ENCODE data around the gene ZSCAN16. TPM values are rescaled to one million over a fixed set of nuclear protein-coding genes. Genes with fewer than 3 reads are reported as not detected.
"Not testable (repeated sequence)": the region's sequence is repeated elsewhere in the genome, so short reads cannot be mapped to it uniquely, and the experiment has no call there.

The ZSCAN16 gene
- total RNA-seq, 6 experiments from 2014 or later: 1.5 to 2.0 (median 1.7) TPM

DNA sequence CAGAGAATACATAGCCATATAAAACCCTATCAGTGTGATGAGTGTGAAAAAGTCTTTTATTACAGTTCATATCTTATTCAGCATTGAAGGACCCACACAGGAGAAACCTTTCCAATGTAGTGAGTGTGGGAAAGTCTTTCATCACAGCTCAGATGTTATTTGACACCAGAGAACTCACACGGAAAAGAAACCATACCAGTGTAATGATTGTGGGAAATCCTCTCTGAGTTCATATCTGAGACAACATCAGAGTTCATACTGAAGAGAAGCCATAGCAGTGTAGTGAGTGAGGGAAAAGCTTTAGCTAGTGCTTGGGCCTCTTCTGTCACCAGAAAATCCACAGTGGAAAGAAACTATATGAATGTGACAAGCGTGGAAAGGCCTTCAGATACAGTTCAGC, 8.6 kb upstream of the ZSCAN16 start:
- ATAC-seq: no peak
- H3K27ac ChIP-seq: no peak overlapping the region
- H3K27me3 ChIP-seq: no peaks in the 10 kb centered on the region
- DNase-seq: no peak
- 71% methylated on average over 1 of the region's 2 CpGs for WGBS (ENCODE audit: insufficient coverage, low coverage, low lambda C conversion rate, missing lambda C conversion rate)
- H3K4me3 ChIP-seq: no peak overlapping the region
- H3K36me3 ChIP-seq: peaks cover 0 to 38% (median 4%) of the 10 kb centered on the region in 4 donors
- H3K4me1 ChIP-seq: no peaks in the 10 kb centered on the region
- intact Hi-C loops (cut with DNase I): no loop called here
- TF ChIP-seq POLR2A (IDR thresholded peaks at IDR 0.05): no peak
- no peak for TF ChIP-seq CTCF (IDR thresholded peaks at IDR 0.05)
- H3K9me3 ChIP-seq: no peaks in the 10 kb centered on the region

DNA sequence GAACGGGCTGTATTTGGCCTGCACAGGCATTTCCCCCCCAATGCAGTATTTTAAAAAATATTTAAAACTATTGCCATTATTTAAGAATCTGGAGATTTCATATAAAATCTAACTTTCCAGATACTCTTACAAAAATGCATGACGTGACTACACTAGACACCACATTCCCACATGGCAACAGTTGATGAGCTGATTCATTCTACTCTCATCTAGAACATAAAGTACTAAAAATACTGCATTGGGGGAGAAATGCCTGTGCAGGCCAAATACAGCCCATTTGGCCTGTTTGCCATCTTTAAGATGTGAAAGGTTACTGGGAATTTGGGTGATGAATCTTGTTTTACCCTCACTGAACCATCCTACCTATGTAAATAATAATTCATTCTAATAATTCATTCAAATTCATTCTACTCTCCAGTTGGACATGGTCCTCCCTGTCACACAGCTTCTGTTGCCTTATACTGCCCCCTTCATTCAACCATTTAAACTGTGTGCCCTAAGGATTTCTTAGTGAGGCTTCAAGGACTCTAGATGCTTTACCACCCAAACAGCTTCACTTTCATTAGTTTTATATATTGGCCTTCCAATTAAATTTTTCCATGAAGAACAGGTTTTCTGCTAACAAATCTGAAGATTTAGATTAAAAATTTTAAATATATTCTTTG, 6.9 kb upstream of the ZSCAN16 start:
- WGBS (ENCODE audit: insufficient coverage, low coverage, low lambda C conversion rate, missing lambda C conversion rate): 100% methylated on average over 2 of the region's 2 CpGs
- ATAC-seq: no peak
- no peak overlapping the region for H3K4me3 ChIP-seq
- H3K4me1 ChIP-seq: no peaks in the 10 kb centered on the region
- intact Hi-C loops (cut with DNase I): no loop called here
- peaks cover 0 to 38% (median 4%) of the 10 kb centered on the region in 4 donors for H3K36me3 ChIP-seq
- H3K9me3 ChIP-seq: no peaks in the 10 kb centered on the region
- no peak for DNase-seq
- H3K27ac ChIP-seq: no peak overlapping the region
- no peaks in the 10 kb centered on the region for H3K27me3 ChIP-seq
- TF ChIP-seq POLR2A (IDR thresholded peaks at IDR 0.05) (no peak), CTCF (IDR thresholded peaks at IDR 0.05) (no peak)

DNA sequence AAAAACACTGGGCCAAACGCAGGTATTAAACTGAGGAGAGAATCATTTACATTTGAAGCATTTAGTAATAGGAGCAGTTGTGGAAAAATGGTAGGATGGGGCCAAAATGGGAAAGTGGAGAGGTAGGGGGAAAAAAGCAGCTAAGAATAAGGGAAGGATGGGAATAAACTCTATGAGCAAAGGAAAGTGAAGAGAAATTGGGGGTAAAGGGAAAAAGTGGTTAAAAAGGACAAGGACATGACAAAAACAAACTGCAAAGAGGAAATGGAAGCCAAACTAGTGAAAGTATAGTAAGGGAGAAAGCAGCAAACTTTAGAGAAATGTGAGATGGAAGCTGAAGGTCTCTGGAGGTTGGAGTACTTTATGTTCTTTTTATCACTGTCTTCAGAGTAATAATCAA, 6.2 kb upstream of the ZSCAN16 start:
- TF ChIP-seq POLR2A (IDR thresholded peaks at IDR 0.05) (no peak), CTCF (IDR thresholded peaks at IDR 0.05) (no peak)
- H3K36me3 ChIP-seq: peaks cover 0 to 38% (median 4%) of the 10 kb centered on the region in 4 donors
- ATAC-seq (no peak), DNase-seq (no peak)
- intact Hi-C loops (cut with DNase I): no loop called here
- H3K9me3 ChIP-seq: no peaks in the 10 kb centered on the region
- no peaks in the 10 kb centered on the region for H3K27me3 ChIP-seq
- no peaks in the 10 kb centered on the region for H3K4me1 ChIP-seq
- no peak overlapping the region for H3K27ac ChIP-seq
- WGBS (ENCODE audit: insufficient coverage, low coverage, low lambda C conversion rate, missing lambda C conversion rate): 78% methylated on average over 1 of the region's 1 CpG
- H3K4me3 ChIP-seq: no peak overlapping the region

DNA sequence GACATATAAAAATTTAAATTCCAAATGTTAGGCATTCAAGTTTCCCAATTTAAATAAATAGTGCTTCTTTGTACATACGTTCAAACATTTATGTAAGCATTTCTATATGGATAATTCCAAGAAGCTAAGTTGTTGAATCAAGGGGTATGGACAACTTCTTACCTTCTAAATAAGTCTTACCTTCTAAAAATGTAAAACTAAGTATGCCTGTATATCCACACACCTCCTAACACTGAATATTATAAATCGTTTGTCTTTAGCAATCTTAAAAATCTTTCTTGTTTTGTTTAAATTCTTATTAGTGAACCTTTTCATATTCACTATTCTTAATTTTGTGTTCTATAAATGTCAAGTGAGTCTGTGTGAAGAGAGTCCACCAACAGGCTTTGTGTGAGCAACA, 2.5 kb upstream of the ZSCAN16 start:
- H3K27me3 ChIP-seq: no peaks in the 10 kb centered on the region
- no peak for ATAC-seq
- H3K4me1 ChIP-seq: peaks cover 0 to 8% (median 3%) of the 10 kb centered on the region in 4 donors
- TF ChIP-seq POLR2A (IDR thresholded peaks at IDR 0.05) (no peak), CTCF (IDR thresholded peaks at IDR 0.05) (no peak)
- no peak overlapping the region for H3K27ac ChIP-seq
- WGBS (ENCODE audit: insufficient coverage, low coverage, low lambda C conversion rate, missing lambda C conversion rate): 90% methylated on average over 2 of the region's 2 CpGs
- H3K9me3 ChIP-seq: no peaks in the 10 kb centered on the region
- no peak overlapping the region for H3K4me3 ChIP-seq
- intact Hi-C loops (cut with DNase I): loop anchor here in 1 of 2 donors (10.0 kb wide), 1 partner anchor 233 kb away; no protein-coding TSS in a partner anchor
- DNase-seq: no peak
- H3K36me3 ChIP-seq: peaks cover 0 to 30% (median 4%) of the 10 kb centered on the region in 4 donors

- ATAC-seq, H3K4me3 ChIP-seq, H3K27me3 ChIP-seq, H3K9me3 ChIP-seq, H3K4me1 ChIP-seq, DNase-seq, H3K27ac ChIP-seq: not testable (repeated sequence)
- intact Hi-C loops (cut with DNase I): loop anchor here in 1 of 2 donors (10.0 kb wide), 1 partner anchor 233 kb away; no protein-coding TSS in a partner anchor
- WGBS (ENCODE audit: insufficient coverage, low coverage, low lambda C conversion rate, missing lambda C conversion rate): 76% methylated on average over 5 of the region's 5 CpGs
- peaks cover 0 to 30% (median 2%) of the 10 kb centered on the region in 4 donors for H3K36me3 ChIP-seq
Measured at GRCh38 chr6:28122283-28122682, 2.1 kb upstream of the ZSCAN16 start.

Data from right lobe of liver (tissue), 6 donors.